ENCODE measurements around the gene EEF1G. TPM values are rescaled to one million over a fixed set of nuclear protein-coding genes. Genes with fewer than 3 reads are reported as not detected.

The EEF1G gene
- total and polyA plus RNA-seq, 2 of the 13 experiments (the other 11 are each of a cell fraction or from before 2014, with no cell fraction given): 1,787 to 2,144 TPM

- TF ChIP-seq, protein P1, sequence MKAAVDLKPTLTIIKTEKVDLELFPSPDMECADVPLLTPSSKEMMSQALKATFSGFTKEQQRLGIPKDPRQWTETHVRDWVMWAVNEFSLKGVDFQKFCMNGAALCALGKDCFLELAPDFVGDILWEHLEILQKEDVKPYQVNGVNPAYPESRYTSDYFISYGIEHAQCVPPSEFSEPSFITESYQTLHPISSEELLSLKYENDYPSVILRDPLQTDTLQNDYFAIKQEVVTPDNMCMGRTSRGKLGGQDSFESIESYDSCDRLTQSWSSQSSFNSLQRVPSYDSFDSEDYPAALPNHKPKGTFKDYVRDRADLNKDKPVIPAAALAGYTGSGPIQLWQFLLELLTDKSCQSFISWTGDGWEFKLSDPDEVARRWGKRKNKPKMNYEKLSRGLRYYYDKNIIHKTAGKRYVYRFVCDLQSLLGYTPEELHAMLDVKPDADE (CRISPR knock-in tag; IDR thresholded peaks at IDR 0.05): no peak
- TF ChIP-seq HNF4A (CRISPR knock-in tag; IDR thresholded peaks at IDR 0.05): 0 out of 2 replicates have a peak, but pooled peaks have one; percentile 16
These were observed 41.6 kb downstream of the EEF1G start (continued) for GRCh38 chr11:62532096-62532495.

- in situ Hi-C loops (cut with HindIII; ENCODE audit: extremely low pct_ligation_motif_present, low pct_unique_long_range_greater_than_20kb): no loop called here
- BruUV-seq (replicated peaks): TSS peak; percentile 19
- no peak overlapping the region for H3K4me2 ChIP-seq (ENCODE audit: low read depth, low read length)
- CTCF ChIA-PET (ENCODE audit: low intra/inter-chr PET ratio, low total read pairs): no interaction called here
- POLR2A ChIA-PET: no interaction called here
- no peak overlapping the region for H3K9ac ChIP-seq (ENCODE audit: insufficient read depth, low read depth, low read length)
- no peak overlapping the region for H3K4me3 ChIP-seq (replicated peaks in 1 of 3; ENCODE audit: insufficient read depth in 1 of 3, low read depth in 2 of 3, low read length in 3 of 3)
- H3K9me3 ChIP-seq (ENCODE audit: low read length): no peaks in the 10 kb centered on the region
- intact Hi-C loops (cut with micrococcal nuclease; ENCODE audit: unreplicated experiment): no loop called here
- no peaks in the 10 kb centered on the region for H3K79me2 ChIP-seq (ENCODE audit: insufficient read depth, low read length)
- peaks cover 63% of the 10 kb centered on the region for H3K4me1 ChIP-seq (ENCODE audit: insufficient read depth, low read length)
- H2AFZ ChIP-seq (ENCODE audit: low read length): no peak overlapping the region
- no peak for FAIRE-seq
- H3K27ac ChIP-seq (ENCODE audit: extremely low read length, insufficient read depth, low read length): no peak overlapping the region
- 0 out of 2 replicates have a peak, but pooled peaks cover 6% of the 10 kb centered on the region for H4K20me1 ChIP-seq (ENCODE audit: insufficient read depth, low read length)
- WGBS (ENCODE audit: low lambda C conversion rate): 75% methylated on average over 14 of the region's 14 CpGs
- no peak for DNase-seq (ENCODE audit: low spot score)
- no peaks in the 10 kb centered on the region for H3K27me3 ChIP-seq (ENCODE audit: control insufficient read depth in 1 of 2, insufficient read depth in 2 of 2, low read length in 2 of 2)
- ATAC-seq: no peak
- peaks cover 18 to 39% of the 10 kb centered on the region in 2 experiments for H3K36me3 ChIP-seq (replicated peaks in 1 of 2; ENCODE audit: control insufficient read depth in 1 of 2, insufficient read depth in 2 of 2, low read length in 2 of 2)
- TF ChIP-seq ZSCAN22 (CRISPR knock-in tag; IDR thresholded peaks at IDR 0.05): no peak
- TF ChIP-seq NR2C2 (CRISPR knock-in tag; IDR thresholded peaks at IDR 0.05; ENCODE audit: borderline replicate concordance): 0 out of 2 replicates have a peak, but pooled peaks have one; percentile 21
- no peak for TF ChIP-seq KDM3A (CRISPR knock-in tag; IDR thresholded peaks at IDR 0.05; ENCODE audit: low read depth)
- no peak for TF ChIP-seq ZKSCAN1 (IDR thresholded peaks at IDR 0.05; ENCODE audit: low read length)
- TF ChIP-seq ZBTB20 (CRISPR knock-in tag; IDR thresholded peaks at IDR 0.05; ENCODE audit: borderline replicate concordance, low read depth): no peak
- TF ChIP-seq HNF4A (CRISPR knock-in tag; IDR thresholded peaks at IDR 0.05): peak; percentile 54; the same call in 1 of the 2 replicates
- no peak for TF ChIP-seq ZNF776 (CRISPR knock-in tag; IDR thresholded peaks at IDR 0.05)
- no peak for TF ChIP-seq ZNF724P (CRISPR knock-in tag; IDR thresholded peaks at IDR 0.05; ENCODE audit: borderline replicate concordance)
- no peak for TF ChIP-seq ZBTB40 (IDR thresholded peaks at IDR 0.05)
- no peak for TF ChIP-seq ZBTB40 (CRISPR knock-in tag; IDR thresholded peaks at IDR 0.05)
- TF ChIP-seq KDM1A (CRISPR knock-in tag; IDR thresholded peaks at IDR 0.05): no peak
- TF ChIP-seq ZNF678 (CRISPR knock-in tag; IDR thresholded peaks at IDR 0.05): no peak
These were observed 56.8 kb downstream of the EEF1G start for GRCh38 chr11:62516736-62517371.

All from HepG2 (cell line).